ENCODE data around the gene CDC42BPB.
A peak's percentile ranks its signal among the peaks of the same experiment; 100 is the strongest.

The CDC42BPB gene

GRCh38 chr14:103023881-103024473 is 33.4 kb downstream of the CDC42BPB start:
- Histone ChIP-seq H3K4me3 (ENCODE audit: low read depth, low read length) (peak overlapping the region; percentile 62), H2AFZ (ENCODE audit: low read length, unreplicated experiment) (peak overlapping the region; percentile 92), H3K79me2 (ENCODE audit: control insufficient read depth, insufficient read depth, low read length, unreplicated experiment) (peaks cover 92% of the 10 kb centered on the region), H3K27ac (ENCODE audit: low read depth, low read length) (peak overlapping the region; percentile 90), H3K36me3 (ENCODE audit: insufficient read depth, low read length) (no peaks in the 10 kb centered on the region), H3K4me1 (ENCODE audit: control insufficient read depth, insufficient read depth, low read length, unreplicated experiment) (peaks cover 32% of the 10 kb centered on the region), H3K27me3 (ENCODE audit: insufficient read depth, low read length) (no peaks in the 10 kb centered on the region)

GRCh38 chr14:103022685-103023044 is 34.7 kb downstream of the CDC42BPB start:
- Histone ChIP-seq H3K36me3 (ENCODE audit: insufficient read depth, low read length) (no peaks in the 10 kb centered on the region), H2AFZ (ENCODE audit: low read length, unreplicated experiment) (no peak overlapping the region), H3K27me3 (ENCODE audit: insufficient read depth, low read length) (no peaks in the 10 kb centered on the region), H3K79me2 (ENCODE audit: control insufficient read depth, insufficient read depth, low read length, unreplicated experiment) (peaks cover 95% of the 10 kb centered on the region), H3K27ac (ENCODE audit: low read depth, low read length) (0 out of 2 replicates have a peak overlapping the region, but pooled peaks have one; percentile 2), H3K4me1 (ENCODE audit: control insufficient read depth, insufficient read depth, low read length, unreplicated experiment) (peaks cover 32% of the 10 kb centered on the region), H3K4me3 (ENCODE audit: low read depth, low read length) (no peak overlapping the region)

GRCh38 chr14:103022002-103022684 is 35.2 kb downstream of the CDC42BPB start:
- peaks cover 95% of the 10 kb centered on the region for H3K79me2 ChIP-seq (ENCODE audit: control insufficient read depth, insufficient read depth, low read length, unreplicated experiment)
- no peak overlapping the region for H2AFZ ChIP-seq (ENCODE audit: low read length, unreplicated experiment)
- peaks cover 32% of the 10 kb centered on the region for H3K4me1 ChIP-seq (ENCODE audit: control insufficient read depth, insufficient read depth, low read length, unreplicated experiment)
- H3K36me3 ChIP-seq (ENCODE audit: insufficient read depth, low read length), result no peaks in the 10 kb centered on the region
- H3K4me3 ChIP-seq (ENCODE audit: low read depth, low read length), result peak overlapping the region; percentile 13; the same call in 1 of the 2 replicates
- peak overlapping the region; percentile 2; the same call in 1 of the 2 replicates for H3K27ac ChIP-seq (ENCODE audit: low read depth, low read length)
- no peaks in the 10 kb centered on the region for H3K27me3 ChIP-seq (ENCODE audit: insufficient read depth, low read length)

- Histone ChIP-seq H3K27me3 (ENCODE audit: insufficient read depth, low read length) (no peaks in the 10 kb centered on the region), H3K4me3 (ENCODE audit: low read depth, low read length) (no peak overlapping the region), H3K4me1 (ENCODE audit: control insufficient read depth, insufficient read depth, low read length, unreplicated experiment) (peaks cover 32% of the 10 kb centered on the region), H2AFZ (ENCODE audit: low read length, unreplicated experiment) (no peak overlapping the region), H3K79me2 (ENCODE audit: control insufficient read depth, insufficient read depth, low read length, unreplicated experiment) (peaks cover 95% of the 10 kb centered on the region), H3K27ac (ENCODE audit: low read depth, low read length) (no peak overlapping the region), H3K36me3 (ENCODE audit: insufficient read depth, low read length) (no peaks in the 10 kb centered on the region)
Observed at GRCh38 chr14:103021684-103022001, 35.7 kb downstream of the CDC42BPB start.

- no peak overlapping the region for H3K27ac ChIP-seq (ENCODE audit: low read depth, low read length)
- H2AFZ ChIP-seq (ENCODE audit: low read length, unreplicated experiment), result no peak overlapping the region
- peaks cover 96% of the 10 kb centered on the region for H3K79me2 ChIP-seq (ENCODE audit: control insufficient read depth, insufficient read depth, low read length, unreplicated experiment)
- H3K36me3 ChIP-seq (ENCODE audit: insufficient read depth, low read length), result no peaks in the 10 kb centered on the region
- H3K27me3 ChIP-seq (ENCODE audit: insufficient read depth, low read length), result no peaks in the 10 kb centered on the region
- H3K4me1 ChIP-seq (ENCODE audit: control insufficient read depth, insufficient read depth, low read length, unreplicated experiment), result peaks cover 32% of the 10 kb centered on the region
- H3K4me3 ChIP-seq (ENCODE audit: low read depth, low read length), result no peak overlapping the region
Observed at GRCh38 chr14:103020271-103021170, 36.8 kb downstream of the CDC42BPB start.

- H3K79me2 ChIP-seq (ENCODE audit: control insufficient read depth, insufficient read depth, low read length, unreplicated experiment), result peaks cover 96% of the 10 kb centered on the region
- H3K27me3 ChIP-seq (ENCODE audit: insufficient read depth, low read length), result no peaks in the 10 kb centered on the region
- no peak overlapping the region for H3K27ac ChIP-seq (ENCODE audit: low read depth, low read length)
- H2AFZ ChIP-seq (ENCODE audit: low read length, unreplicated experiment), result no peak overlapping the region
- H3K4me1 ChIP-seq (ENCODE audit: control insufficient read depth, insufficient read depth, low read length, unreplicated experiment), result peaks cover 32% of the 10 kb centered on the region
- H3K36me3 ChIP-seq (ENCODE audit: insufficient read depth, low read length), result no peaks in the 10 kb centered on the region
- no peak overlapping the region for H3K4me3 ChIP-seq (ENCODE audit: low read depth, low read length)
Observed at GRCh38 chr14:103019826-103020225, 37.5 kb downstream of the CDC42BPB start.

- Histone ChIP-seq H3K4me1 (ENCODE audit: control insufficient read depth, insufficient read depth, low read length, unreplicated experiment) (peaks cover 32% of the 10 kb centered on the region), H2AFZ (ENCODE audit: low read length, unreplicated experiment) (no peak overlapping the region), H3K27ac (ENCODE audit: low read depth, low read length) (no peak overlapping the region), H3K4me3 (ENCODE audit: low read depth, low read length) (no peak overlapping the region), H3K27me3 (ENCODE audit: insufficient read depth, low read length) (no peaks in the 10 kb centered on the region), H3K36me3 (ENCODE audit: insufficient read depth, low read length) (no peaks in the 10 kb centered on the region), H3K79me2 (ENCODE audit: control insufficient read depth, insufficient read depth, low read length, unreplicated experiment) (peaks cover 96% of the 10 kb centered on the region)
Observed at GRCh38 chr14:103019236-103019635, 38.1 kb downstream of the CDC42BPB start.

GRCh38 chr14:103016594-103016993 is 40.8 kb downstream of the CDC42BPB start:
- H3K4me3 ChIP-seq (ENCODE audit: low read depth, low read length), result no peak overlapping the region
- H2AFZ ChIP-seq (ENCODE audit: low read length, unreplicated experiment), result no peak overlapping the region
- no peaks in the 10 kb centered on the region for H3K27me3 ChIP-seq (ENCODE audit: insufficient read depth, low read length)
- H3K79me2 ChIP-seq (ENCODE audit: control insufficient read depth, insufficient read depth, low read length, unreplicated experiment), result peaks cover 91% of the 10 kb centered on the region
- no peak overlapping the region for H3K27ac ChIP-seq (ENCODE audit: low read depth, low read length)
- H3K4me1 ChIP-seq (ENCODE audit: control insufficient read depth, insufficient read depth, low read length, unreplicated experiment), result peaks cover 20% of the 10 kb centered on the region
- H3K36me3 ChIP-seq (ENCODE audit: insufficient read depth, low read length), result no peaks in the 10 kb centered on the region

GRCh38 chr14:103016071-103016470 is 41.3 kb downstream of the CDC42BPB start:
- Histone ChIP-seq H3K27ac (ENCODE audit: low read depth, low read length) (no peak overlapping the region), H2AFZ (ENCODE audit: low read length, unreplicated experiment) (no peak overlapping the region), H3K4me3 (ENCODE audit: low read depth, low read length) (no peak overlapping the region), H3K4me1 (ENCODE audit: control insufficient read depth, insufficient read depth, low read length, unreplicated experiment) (peaks cover 25% of the 10 kb centered on the region), H3K27me3 (ENCODE audit: insufficient read depth, low read length) (no peaks in the 10 kb centered on the region), H3K36me3 (ENCODE audit: insufficient read depth, low read length) (no peaks in the 10 kb centered on the region), H3K79me2 (ENCODE audit: control insufficient read depth, insufficient read depth, low read length, unreplicated experiment) (peaks cover 87% of the 10 kb centered on the region)

GRCh38 chr14:103015426-103015825 is 41.9 kb downstream of the CDC42BPB start:
- no peaks in the 10 kb centered on the region for H3K36me3 ChIP-seq (ENCODE audit: insufficient read depth, low read length)
- H3K79me2 ChIP-seq (ENCODE audit: control insufficient read depth, insufficient read depth, low read length, unreplicated experiment), result peaks cover 81% of the 10 kb centered on the region
- no peak overlapping the region for H3K4me3 ChIP-seq (ENCODE audit: low read depth, low read length)
- H3K27ac ChIP-seq (ENCODE audit: low read depth, low read length), result no peak overlapping the region
- H3K4me1 ChIP-seq (ENCODE audit: control insufficient read depth, insufficient read depth, low read length, unreplicated experiment), result peaks cover 30% of the 10 kb centered on the region
- no peaks in the 10 kb centered on the region for H3K27me3 ChIP-seq (ENCODE audit: insufficient read depth, low read length)
- no peak overlapping the region for H2AFZ ChIP-seq (ENCODE audit: low read length, unreplicated experiment)
